Bone marrow (tissue), 2 donors: ENCODE measurements around the gene PEPD.
A peak's percentile ranks its signal among the peaks of the same experiment; 100 is the strongest.

Experiments
- DNase-seq, 2 donors: peaks; one replicate each; lab custom pipeline; 2025; lab: John Stamatoyannopoulos, UW

PEPD gene

GRCh38 chr19:33406521-33407139 lies 115.0 kb downstream of the PEPD start:
- DNase-seq: peak; percentile 16 to 52

GRCh38 chr19:33405553-33406461 lies 115.8 kb downstream of the PEPD start:
- DNase-seq: no peak

- no peak for DNase-seq
Observed at GRCh38 chr19:33405254-33405552, 116.4 kb downstream of the PEPD start.

- DNase-seq: no peak
Observed at GRCh38 chr19:33404506-33405253, 116.9 kb downstream of the PEPD start.

- no peak for DNase-seq
Observed at GRCh38 chr19:33403973-33404304, 117.7 kb downstream of the PEPD start.

- no peak for DNase-seq
Observed at GRCh38 chr19:33403221-33403972, 118.2 kb downstream of the PEPD start.

- no peak for DNase-seq
Observed at GRCh38 chr19:33402421-33403220, 119.0 kb downstream of the PEPD start.

GRCh38 chr19:33401683-33402420 lies 119.7 kb downstream of the PEPD start:
- DNase-seq: no peak

GRCh38 chr19:33400856-33401682 lies 120.5 kb downstream of the PEPD start:
- DNase-seq: no peak

GRCh38 chr19:33399745-33400681 lies 121.6 kb downstream of the PEPD start:
- DNase-seq: no peak

GRCh38 chr19:33399081-33399744 lies 122.4 kb downstream of the PEPD start:
- DNase-seq: no peak

GRCh38 chr19:33398361-33399060 lies 123.1 kb downstream of the PEPD start:
- no peak for DNase-seq

- no peak for DNase-seq
Observed at GRCh38 chr19:33397536-33398360, 123.8 kb downstream of the PEPD start.

GRCh38 chr19:33396701-33397535 lies 124.7 kb downstream of the PEPD start:
- no peak for DNase-seq
